GM18858 (cell line): Measurements from ENCODE around the gene ABCG5.
A peak's percentile ranks its signal among the peaks of the same experiment; 100 is the strongest.

Experiments used
- ATAC-seq: cut with Tn5 transposase; IDR thresholded peaks from one replicate; pipeline ENCODE4 v1.9.1; 2021; ENCODE audit not compliant: unreplicated experiment

ABCG5 gene

DNA sequence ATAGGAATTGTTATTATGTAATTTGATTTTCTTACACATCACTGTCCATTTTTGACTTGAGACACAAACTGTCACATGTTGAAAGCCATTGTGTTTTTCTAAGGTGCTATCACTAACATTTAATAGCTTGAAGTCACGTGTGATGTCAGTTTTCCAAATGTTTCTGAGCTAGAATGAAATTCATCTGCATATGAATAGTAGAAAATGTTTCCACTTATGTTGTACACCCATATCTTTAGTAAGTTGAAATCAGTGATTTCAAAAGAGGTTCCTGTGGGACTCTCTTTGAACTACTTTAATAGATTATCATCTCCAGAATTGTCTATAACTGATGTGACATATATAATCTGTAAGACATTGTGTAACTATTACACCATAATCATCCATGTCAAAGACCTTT is 27.8 kb downstream of the ABCG5 start:
- no peak for ATAC-seq

DNA sequence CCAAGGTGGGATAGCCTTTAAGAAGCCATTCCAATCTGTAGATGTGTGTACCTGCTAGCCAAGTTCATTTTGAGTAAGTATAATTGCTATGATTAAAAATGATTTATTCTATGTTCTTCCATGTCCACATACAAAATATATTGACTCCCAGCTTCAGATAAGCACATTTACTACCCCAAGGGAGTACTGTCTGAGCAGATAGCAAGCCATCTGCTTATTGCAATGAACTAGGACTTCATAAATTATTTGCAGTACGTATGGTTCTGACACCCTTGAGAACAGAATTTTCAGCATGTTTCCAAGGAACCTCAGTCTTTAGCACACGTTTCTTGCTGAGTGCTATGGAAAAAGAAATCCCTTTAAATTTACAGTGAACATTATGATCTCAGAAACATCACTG is 28.2 kb downstream of the ABCG5 start:
- ATAC-seq, result no peak

- ATAC-seq, result no peak
These were observed 32.0 kb downstream of the ABCG5 start for GRCh38 chr2:43806719-43807031.

- ATAC-seq, result no peak
These were observed 35.5 kb downstream of the ABCG5 start for GRCh38 chr2:43803113-43803512.

- ATAC-seq, result no peak
These were observed 36.5 kb downstream of the ABCG5 start for GRCh38 chr2:43802135-43802534.

GRCh38 chr2:43800894-43801293 is 37.7 kb downstream of the ABCG5 start:
- no peak for ATAC-seq

DNA sequence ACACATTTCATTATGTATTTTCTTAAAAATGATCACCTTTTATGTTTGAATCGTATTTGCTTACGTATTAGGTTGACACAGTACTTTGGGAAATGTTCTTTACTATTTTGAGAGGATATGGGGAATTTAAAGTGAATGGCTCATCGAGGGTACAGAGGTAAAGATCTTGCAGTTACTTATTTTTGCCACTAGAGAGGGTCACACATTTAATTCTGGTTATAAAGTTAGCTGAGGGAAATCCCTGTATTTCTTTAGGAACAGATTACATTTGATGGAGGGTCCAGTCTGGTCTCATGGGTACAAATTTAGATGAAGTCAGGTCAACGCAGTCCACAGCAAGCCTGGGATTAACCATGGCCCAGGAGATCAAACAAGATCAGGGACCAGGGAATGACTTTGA is 40.3 kb downstream of the ABCG5 start:
- ATAC-seq, result no peak

- no peak for ATAC-seq
These were observed 42.4 kb downstream of the ABCG5 start for GRCh38 chr2:43796206-43796605.

DNA sequence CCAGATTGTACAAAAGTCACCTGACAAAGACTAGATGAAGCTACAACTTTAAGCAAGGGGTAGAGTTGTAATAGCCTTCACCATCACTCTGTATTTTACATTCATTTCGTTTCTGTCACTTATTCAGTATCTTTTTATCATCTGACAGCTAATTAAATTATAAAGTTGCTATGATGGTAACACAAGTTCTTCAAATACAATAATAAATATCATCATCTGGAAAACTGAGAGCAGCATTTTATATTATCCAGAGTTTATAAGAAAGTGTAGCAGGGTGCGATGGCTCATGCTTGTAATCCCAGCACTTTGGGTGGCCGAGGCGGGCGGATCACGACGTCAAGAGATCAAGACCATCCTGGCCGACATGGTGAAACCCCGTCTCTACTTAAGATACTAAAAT is 43.7 kb downstream of the ABCG5 start:
- ATAC-seq, result no peak

- no peak for ATAC-seq
These were observed 46.0 kb downstream of the ABCG5 start for GRCh38 chr2:43792653-43793052.

DNA sequence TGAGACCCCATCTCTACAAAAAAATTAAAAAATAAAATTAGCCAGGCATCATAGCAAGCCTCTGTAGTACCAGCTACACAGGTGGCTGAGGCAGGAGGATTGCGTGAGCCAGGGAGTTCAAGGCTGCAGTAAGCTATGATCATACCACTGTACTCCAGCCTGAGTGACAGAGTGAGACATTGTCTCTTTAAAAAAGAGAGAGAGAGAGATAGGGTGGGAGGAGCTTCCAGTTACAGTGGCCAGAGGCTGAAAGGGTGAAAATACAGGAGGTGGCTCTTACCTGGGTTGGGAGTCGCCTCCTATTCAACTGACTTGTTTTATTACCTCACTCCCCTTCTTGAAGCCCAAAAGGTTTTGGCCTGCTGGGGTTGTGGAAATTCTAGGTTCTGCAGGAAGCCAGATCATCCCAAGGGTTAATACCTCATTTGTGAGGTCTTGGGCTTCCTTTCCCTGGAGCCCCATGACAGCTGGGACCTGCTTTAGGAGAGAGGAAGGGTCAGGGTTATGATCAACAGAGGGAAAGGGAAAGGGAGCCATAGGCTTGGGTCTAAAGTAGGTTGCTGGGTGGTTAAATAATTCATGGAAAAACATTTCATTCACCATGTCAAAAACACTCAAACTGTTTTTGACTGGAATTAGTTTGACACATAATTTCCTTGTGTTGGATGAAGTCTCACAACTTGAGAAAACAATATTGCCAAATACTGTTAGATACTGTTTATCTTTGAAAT is 47.4 kb downstream of the ABCG5 start:
- ATAC-seq, result no peak

DNA sequence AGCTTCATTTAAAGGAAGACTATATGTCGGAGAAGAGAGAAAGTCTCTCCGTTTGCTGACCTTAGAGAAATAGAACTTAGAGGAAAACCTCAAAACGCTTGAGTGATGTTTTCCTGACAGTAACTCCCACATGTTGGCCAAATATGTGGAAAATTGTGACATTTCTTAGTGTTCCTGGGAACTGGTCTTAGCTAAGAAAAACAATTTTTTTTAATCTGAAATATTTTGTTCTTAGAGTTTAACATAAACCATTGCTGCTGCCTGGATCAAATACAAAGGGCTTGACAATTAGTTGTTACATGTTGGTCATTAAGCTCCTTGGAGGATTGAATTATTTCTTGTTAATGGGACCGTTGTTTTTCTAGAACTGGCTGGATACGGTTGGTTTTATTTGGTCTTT is 48.5 kb downstream of the ABCG5 start:
- no peak for ATAC-seq

DNA sequence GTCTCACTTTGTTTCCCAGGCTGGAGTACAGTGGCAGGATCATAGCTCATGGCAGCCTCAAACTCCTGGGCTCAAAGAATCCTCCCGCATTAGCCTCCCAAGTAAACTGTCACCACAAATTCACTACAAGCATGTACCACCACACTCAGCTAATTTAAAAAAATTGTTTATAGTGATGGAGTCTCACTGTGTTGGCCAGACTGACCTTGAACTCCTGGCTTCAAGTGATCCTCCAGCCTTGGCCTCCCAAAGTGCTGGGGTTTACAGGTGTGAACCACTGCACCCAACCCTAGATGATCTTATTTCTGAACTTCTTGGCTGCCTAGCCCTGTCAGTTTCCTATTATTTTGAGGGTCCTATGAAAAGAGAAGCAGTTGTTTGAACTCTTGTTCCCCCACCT is 50.0 kb downstream of the ABCG5 start:
- no peak for ATAC-seq

- no peak for ATAC-seq
These were observed 50.7 kb downstream of the ABCG5 start for GRCh38 chr2:43787895-43788294.

- ATAC-seq, result no peak
These were observed 60.4 kb downstream of the ABCG5 start for GRCh38 chr2:43778233-43778632.

DNA sequence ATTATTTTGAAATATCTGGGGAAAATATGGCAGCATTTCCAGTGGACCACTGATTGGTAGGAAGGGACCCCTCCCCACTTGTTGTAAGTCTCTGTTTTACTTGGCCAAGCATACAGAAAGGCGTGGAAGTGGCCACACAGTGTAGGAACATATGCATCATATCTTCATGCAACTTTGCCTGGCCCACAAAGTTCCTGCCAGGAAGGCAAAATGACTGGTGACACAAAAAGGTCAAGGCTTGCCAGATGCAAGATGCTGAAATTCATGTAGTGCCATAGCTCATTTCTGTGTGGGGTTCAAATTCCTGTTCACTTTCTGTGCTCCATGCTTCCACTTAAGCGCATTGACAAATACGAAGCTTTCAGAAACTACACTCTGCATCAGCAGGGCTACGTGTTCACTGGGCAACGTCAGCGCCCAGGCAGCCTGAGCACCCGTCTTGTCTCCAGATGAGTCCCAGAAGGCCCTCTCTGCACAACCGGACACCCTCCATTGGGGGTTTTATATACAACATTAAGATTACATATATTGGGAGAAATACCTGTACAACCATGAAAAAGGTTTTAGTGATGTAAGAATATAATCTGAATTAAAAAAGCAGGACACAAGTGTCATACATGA is 61.2 kb downstream of the ABCG5 start:
- ATAC-seq, result no peak

DNA sequence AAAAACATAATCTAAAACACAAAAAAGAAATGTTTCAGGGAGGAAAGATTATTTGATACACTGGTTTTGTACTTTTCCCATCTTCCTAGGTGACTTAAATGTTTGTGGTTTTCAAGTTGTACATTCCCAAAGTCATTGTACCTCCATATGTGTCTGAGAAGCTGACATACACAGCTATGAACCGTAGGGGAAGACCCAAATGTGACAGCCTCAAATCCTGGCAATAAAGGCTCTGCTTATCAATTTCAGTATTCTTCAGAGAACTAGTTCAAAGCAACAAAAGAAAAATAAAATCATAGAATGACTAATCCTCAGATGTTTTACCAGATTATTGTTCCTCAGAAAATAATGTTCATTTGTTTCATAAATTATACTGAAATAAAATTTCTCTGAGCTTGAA is 62.3 kb downstream of the ABCG5 start:
- ATAC-seq, result no peak

DNA sequence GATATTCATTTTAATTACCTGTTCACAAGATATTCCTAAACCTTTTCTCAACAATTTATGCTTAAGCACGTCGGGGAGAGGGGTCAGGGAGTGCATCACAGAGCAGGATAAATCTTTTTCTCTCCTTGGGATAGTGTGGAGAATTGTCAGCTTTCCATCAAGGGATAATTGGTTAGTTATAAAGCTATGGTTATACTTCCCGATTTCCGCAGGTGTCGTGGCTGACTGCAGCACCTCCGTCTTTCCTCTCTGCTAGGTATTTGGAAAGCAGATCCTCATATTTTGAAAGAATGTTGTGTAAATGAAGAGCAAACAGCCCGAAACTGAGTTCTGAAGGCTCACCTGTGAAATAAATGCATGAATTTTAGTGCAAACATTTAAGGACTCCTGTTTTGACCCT is 64.0 kb downstream of the ABCG5 start:
- no peak for ATAC-seq

- peak; percentile 99 for ATAC-seq
These were observed 64.6 kb downstream of the ABCG5 start, which contains the start of gene DYNC2LI1 for GRCh38 chr2:43773876-43774613. TSS of gene DYNC2LI1 (plus strand) at chr2:43774039. CDS start at chr2:43774139, 100 bp downstream.

DNA sequence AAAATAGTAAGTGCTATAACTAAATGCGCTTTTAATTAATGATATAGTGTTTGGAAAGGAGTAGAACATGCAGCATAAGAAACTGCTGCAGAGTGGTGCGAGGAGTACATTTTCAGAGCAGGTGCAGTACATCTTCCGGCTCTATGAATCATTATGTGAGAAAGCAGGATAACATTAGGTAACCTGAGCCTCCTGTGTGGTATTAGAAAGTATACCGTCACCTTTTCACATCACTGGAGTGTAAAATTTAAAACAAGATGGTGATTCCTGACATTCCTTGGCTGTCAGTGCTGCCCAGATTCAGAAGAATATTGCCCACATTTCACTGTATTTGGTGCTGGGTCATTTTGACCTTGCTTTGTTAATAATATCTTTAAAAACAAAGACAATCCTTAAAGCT is 72.6 kb downstream of the ABCG5 start:
- no peak for ATAC-seq

DNA sequence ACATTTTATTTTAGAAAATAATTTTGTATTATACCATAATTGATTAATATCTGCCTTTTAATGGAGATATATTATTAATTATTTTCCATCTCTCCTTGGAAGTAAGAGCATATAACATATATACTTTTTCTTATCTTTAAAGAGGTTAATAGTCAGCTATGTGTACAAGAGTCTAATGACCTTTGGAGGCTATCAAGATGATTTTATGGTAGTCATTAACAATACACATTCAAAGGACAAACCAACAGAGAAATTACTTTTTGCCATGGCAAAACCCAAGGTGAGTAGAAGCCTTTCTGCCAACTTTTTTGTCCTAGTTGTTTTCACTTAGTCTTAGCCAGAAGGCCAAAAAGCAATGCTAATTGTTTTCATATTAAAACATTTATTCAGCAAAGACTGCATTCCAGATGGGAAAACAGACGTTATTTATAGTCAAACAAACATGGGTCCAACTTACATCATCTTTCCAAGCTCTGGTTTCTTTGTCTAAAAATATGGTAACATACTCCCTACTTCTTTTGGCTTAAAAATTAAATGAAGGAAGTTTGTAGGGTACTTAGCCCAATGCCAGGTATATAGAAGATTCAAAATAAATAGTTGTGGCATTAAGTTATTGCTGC is 74.4 kb downstream of the ABCG5 start:
- no peak for ATAC-seq

DNA sequence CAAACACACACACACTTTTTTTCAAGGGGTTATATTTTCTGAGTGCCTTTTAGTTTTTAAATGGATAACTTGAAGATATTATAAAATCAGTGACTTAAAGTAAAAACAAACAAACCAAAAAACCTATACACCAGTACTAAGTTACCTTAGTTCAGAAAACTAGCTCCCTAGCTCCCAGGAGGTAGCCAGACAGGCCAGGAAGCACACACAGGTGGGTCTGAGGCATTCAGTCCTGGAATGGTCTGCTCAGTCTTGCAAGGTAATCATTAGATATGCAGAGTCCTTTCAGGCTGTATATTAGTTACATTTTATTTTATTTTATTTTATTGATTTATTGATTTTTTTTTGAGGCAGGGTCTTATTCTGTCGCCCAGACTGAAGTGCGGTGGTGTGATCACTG is 75.5 kb downstream of the ABCG5 start:
- no peak for ATAC-seq
